ENCODE data around the gene CAPZB.

CAPZB gene

GRCh38 chr1:19310720-19311502, 174.4 kb downstream of the CAPZB start:
- H3K4me3 ChIP-seq (ENCODE audit: low read depth, low read length): peak overlapping the region; percentile 88
- TF ChIP-seq, protein P1, sequence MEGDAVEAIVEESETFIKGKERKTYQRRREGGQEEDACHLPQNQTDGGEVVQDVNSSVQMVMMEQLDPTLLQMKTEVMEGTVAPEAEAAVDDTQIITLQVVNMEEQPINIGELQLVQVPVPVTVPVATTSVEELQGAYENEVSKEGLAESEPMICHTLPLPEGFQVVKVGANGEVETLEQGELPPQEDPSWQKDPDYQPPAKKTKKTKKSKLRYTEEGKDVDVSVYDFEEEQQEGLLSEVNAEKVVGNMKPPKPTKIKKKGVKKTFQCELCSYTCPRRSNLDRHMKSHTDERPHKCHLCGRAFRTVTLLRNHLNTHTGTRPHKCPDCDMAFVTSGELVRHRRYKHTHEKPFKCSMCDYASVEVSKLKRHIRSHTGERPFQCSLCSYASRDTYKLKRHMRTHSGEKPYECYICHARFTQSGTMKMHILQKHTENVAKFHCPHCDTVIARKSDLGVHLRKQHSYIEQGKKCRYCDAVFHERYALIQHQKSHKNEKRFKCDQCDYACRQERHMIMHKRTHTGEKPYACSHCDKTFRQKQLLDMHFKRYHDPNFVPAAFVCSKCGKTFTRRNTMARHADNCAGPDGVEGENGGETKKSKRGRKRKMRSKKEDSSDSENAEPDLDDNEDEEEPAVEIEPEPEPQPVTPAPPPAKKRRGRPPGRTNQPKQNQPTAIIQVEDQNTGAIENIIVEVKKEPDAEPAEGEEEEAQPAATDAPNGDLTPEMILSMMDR (IDR thresholded peaks at IDR 0.05; ENCODE audit: low read depth, low read length, missing control alignments): no peak
- DNase-seq (ENCODE audit: low read depth): no peak

- H3K4me3 ChIP-seq (ENCODE audit: low read depth, low read length): no peak overlapping the region
- TF ChIP-seq, protein P1 (IDR thresholded peaks at IDR 0.05; ENCODE audit: low read depth, low read length, missing control alignments): no peak
- no peak for DNase-seq (ENCODE audit: low read depth)
Measured at GRCh38 chr1:19310061-19310460, 175.3 kb downstream of the CAPZB start.

- no peak overlapping the region for H3K4me3 ChIP-seq (ENCODE audit: low read depth, low read length)
- TF ChIP-seq, protein P1 (IDR thresholded peaks at IDR 0.05; ENCODE audit: low read depth, low read length, missing control alignments): no peak
- no peak for DNase-seq (ENCODE audit: low read depth)
Measured at GRCh38 chr1:19309123-19309813, 176.1 kb downstream of the CAPZB start.

DNA sequence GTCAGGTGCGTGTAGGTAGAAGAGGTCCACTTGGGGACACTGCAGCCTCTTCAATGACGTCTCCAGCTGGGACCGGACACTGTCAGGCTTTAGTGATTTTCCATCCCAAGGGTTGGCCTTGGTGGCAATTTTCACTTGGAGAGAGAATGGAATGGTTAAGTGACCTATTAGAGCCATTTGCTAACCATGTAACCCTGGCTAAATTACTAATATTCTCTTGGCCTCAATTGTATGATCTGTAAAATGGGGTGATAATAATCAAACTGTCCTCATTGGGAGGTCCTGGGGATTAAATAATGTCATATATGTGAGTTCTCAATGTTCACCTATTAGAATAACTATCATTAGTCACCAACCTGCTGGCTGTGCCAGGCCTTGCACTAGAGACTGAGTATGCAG, 176.8 kb downstream of the CAPZB start:
- H3K4me3 ChIP-seq (ENCODE audit: low read depth, low read length): no peak overlapping the region
- TF ChIP-seq, protein P1 (IDR thresholded peaks at IDR 0.05; ENCODE audit: low read depth, low read length, missing control alignments): no peak
- no peak for DNase-seq (ENCODE audit: low read depth)

DNA sequence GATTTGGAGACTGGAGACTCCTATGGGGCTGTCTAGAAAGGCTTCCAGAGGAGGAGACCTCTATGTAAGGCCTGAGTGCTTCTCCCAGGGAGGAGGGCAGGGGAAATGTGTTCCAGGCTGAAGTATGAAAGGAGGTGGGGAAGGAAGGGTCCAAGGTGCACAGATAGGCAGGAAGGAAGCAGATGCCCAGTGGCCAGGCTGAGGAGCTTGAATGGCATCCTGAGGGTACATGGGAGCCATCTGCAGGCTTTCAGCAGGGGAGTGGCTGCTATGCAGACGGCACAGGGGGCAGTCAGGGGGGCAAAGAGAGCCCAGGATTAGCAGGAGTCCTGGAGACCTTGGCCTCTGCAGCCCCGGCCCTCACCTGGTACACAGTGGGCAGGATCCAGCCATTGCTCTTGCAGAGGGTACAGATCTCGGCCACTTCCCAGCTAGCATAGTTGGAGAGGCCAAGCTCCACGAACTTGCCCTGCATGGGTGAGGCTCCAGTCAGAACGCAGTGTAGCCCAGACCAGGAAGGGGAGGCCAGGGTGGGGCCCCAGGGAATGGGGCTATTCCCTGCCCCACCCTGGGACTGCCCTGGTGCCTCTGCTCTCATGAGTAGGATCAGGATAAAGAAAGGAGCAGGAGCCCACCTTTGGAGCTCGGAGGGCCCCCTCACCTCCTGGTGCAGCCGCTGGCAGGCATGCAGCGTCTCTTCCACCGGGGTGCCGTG, 177.4 kb downstream of the CAPZB start:
- no peak for DNase-seq (ENCODE audit: low read depth)
- H3K4me3 ChIP-seq (ENCODE audit: low read depth, low read length): no peak overlapping the region
- TF ChIP-seq, protein P1 (IDR thresholded peaks at IDR 0.05; ENCODE audit: low read depth, low read length, missing control alignments): no peak

DNA sequence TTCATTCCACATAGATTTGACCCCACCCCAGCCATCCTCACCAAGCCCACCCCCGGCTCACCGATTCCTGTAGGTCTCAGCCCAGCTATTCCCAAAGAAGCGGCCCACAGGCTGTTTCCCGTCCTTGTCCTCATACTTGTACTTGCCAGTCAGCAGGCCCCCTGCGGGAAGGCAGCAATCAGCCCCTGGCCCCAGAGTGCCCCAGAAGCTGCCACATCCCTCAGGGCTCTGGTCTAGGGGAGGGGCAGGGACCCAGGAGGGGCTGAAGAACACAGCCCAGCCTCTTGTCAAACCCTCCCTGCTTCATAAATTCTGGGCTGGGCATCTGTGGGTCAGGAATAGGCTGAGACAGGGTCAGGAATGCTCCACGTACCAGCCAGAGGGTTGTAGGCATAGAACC, 178.4 kb downstream of the CAPZB start:
- H3K4me3 ChIP-seq (ENCODE audit: low read depth, low read length): no peak overlapping the region
- DNase-seq (ENCODE audit: low read depth): no peak
- TF ChIP-seq, protein P1 (IDR thresholded peaks at IDR 0.05; ENCODE audit: low read depth, low read length, missing control alignments): no peak
